Measurements from ENCODE around the gene SREBF1.

Gene SREBF1

GRCh38 chr17:17798573-17799255 lies 38.1 kb downstream of the SREBF1 start:
- TF ChIP-seq, protein P1, sequence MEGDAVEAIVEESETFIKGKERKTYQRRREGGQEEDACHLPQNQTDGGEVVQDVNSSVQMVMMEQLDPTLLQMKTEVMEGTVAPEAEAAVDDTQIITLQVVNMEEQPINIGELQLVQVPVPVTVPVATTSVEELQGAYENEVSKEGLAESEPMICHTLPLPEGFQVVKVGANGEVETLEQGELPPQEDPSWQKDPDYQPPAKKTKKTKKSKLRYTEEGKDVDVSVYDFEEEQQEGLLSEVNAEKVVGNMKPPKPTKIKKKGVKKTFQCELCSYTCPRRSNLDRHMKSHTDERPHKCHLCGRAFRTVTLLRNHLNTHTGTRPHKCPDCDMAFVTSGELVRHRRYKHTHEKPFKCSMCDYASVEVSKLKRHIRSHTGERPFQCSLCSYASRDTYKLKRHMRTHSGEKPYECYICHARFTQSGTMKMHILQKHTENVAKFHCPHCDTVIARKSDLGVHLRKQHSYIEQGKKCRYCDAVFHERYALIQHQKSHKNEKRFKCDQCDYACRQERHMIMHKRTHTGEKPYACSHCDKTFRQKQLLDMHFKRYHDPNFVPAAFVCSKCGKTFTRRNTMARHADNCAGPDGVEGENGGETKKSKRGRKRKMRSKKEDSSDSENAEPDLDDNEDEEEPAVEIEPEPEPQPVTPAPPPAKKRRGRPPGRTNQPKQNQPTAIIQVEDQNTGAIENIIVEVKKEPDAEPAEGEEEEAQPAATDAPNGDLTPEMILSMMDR (IDR thresholded peaks at IDR 0.05; ENCODE audit: insufficient read depth, low read length, missing control alignments), result no peak
- POLR2A ChIA-PET, result no interaction called here
- no peak for DNase-seq (ENCODE audit: low read depth, low spot score)
- no peak overlapping the region for H3K4me3 ChIP-seq (ENCODE audit: low read depth, low read length)
- CTCF ChIA-PET, result interaction anchor here (1.0 kb wide), 1 partner anchor 13 kb away, joined by 4 read pairs; no protein-coding TSS in a partner anchor

GRCh38 chr17:17798010-17798556 lies 38.7 kb downstream of the SREBF1 start:
- TF ChIP-seq, protein P1 (IDR thresholded peaks at IDR 0.05; ENCODE audit: insufficient read depth, low read length, missing control alignments), result no peak
- POLR2A ChIA-PET, result no interaction called here
- CTCF ChIA-PET, result no interaction called here
- DNase-seq (ENCODE audit: low read depth, low spot score), result no peak
- no peak overlapping the region for H3K4me3 ChIP-seq (ENCODE audit: low read depth, low read length)

DNA sequence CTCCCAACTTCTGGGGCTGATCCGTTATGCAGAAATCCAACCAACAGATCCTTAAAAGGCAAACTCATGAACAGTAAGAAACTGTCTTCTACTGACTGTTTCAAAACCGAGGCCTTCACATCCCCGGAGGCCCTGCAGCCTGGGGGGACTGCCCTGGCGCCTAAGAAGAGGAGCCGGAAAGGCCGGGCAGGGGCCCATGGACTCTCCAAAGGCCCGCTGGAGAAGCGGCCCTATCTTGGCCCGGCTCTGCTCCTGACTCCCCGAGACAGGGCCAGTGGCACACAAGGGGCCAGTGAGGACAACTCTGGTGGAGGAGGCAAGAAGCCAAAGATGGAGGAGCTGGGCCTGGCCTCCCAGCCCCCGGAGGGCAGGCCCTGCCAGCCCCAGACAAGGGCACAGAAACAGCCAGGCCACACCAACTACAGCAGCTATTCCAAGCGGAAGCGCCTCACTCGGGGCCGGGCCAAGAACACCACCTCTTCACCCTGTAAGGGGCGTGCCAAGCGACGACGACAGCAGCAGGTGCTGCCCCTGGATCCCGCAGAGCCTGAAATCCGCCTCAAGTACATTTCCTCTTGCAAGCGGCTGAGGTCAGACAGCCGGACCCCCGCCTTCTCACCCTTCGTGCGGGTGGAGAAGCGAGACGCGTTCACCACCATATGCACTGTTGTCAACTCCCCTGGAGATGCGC lies 39.5 kb downstream of the SREBF1 start:
- DNase-seq (ENCODE audit: low read depth, low spot score), result no peak
- POLR2A ChIA-PET, result no interaction called here
- TF ChIP-seq, protein P1 (IDR thresholded peaks at IDR 0.05; ENCODE audit: insufficient read depth, low read length, missing control alignments), result no peak
- no peak overlapping the region for H3K4me3 ChIP-seq (ENCODE audit: low read depth, low read length)
- CTCF ChIA-PET, result no interaction called here

DNA sequence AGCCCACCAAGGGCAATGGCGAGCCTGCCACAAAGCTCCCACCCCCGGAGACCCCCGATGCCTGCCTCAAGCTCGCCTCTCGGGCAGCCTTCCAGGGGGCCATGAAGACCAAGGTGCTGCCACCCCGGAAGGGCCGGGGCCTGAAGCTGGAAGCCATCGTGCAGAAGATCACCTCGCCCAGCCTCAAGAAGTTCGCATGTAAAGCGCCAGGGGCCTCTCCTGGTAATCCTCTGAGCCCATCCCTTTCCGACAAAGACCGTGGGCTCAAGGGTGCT lies 40.1 kb downstream of the SREBF1 start:
- H3K4me3 ChIP-seq (ENCODE audit: low read depth, low read length), result no peak overlapping the region
- DNase-seq (ENCODE audit: low read depth, low spot score), result no peak
- TF ChIP-seq, protein P1 (IDR thresholded peaks at IDR 0.05; ENCODE audit: insufficient read depth, low read length, missing control alignments), result no peak
- ChIA-PET CTCF (interaction anchor here (1.5 kb wide), 1 partner anchor 21 kb away, joined by 5 read pairs; no protein-coding TSS in a partner anchor), POLR2A (no interaction called here)

GRCh38 chr17:17795946-17796786 lies 40.6 kb downstream of the SREBF1 start:
- POLR2A ChIA-PET, result no interaction called here
- CTCF ChIA-PET, result interaction anchor here (0.6 to 1.5 kb wide), 2 partner anchors 16 to 21 kb away, joined by 3 to 5 read pairs; no protein-coding TSS in a partner anchor
- TF ChIP-seq, protein P1 (IDR thresholded peaks at IDR 0.05; ENCODE audit: insufficient read depth, low read length, missing control alignments), result no peak
- no peak overlapping the region for H3K4me3 ChIP-seq (ENCODE audit: low read depth, low read length)
- no peak for DNase-seq (ENCODE audit: low read depth, low spot score)

Data from AG04449 (cell line).